Pons (tissue), 1 donor: ENCODE results near the gene SPDYE6.
"Not testable (repeated sequence)": the region's sequence is repeated elsewhere in the genome, so short reads cannot be mapped to it uniquely, and the experiment has no call there.

Experiments used
- DNase-seq: peaks from one replicate; pipeline ENCODE4 v3.0.0-alpha.2; 2016; ENCODE audit warnings: low spot score

SPDYE6 gene

GRCh38 chr7:102317231-102318059, 38.8 kb downstream of the SPDYE6 start:
- DNase-seq: no peak

- DNase-seq: no peak
These were observed 42.1 kb downstream of the SPDYE6 start for GRCh38 chr7:102313997-102314780.

DNA sequence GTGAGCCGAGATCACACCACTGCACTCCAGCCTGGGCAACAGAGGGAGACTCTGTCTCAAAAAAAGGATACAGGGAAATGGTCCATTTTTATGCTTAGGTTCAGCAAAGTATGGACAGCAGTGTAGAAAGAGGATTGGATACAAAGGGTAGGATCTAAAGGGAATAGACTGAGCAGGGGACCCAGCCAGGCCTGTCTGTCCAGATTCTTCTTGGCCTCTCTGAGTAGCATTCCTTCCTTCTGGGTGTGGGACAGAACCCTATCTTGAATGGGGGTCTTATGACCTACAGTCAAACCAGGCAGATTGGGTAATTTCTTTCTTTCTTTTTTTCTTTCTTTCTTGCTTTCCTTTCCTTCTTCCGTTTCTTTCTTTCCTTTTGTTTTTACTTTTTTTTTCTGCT, 43.9 kb downstream of the SPDYE6 start:
- no peak for DNase-seq

- DNase-seq: peak; percentile 26
These were observed 45.8 kb downstream of the SPDYE6 start for GRCh38 chr7:102310414-102310815.

DNA sequence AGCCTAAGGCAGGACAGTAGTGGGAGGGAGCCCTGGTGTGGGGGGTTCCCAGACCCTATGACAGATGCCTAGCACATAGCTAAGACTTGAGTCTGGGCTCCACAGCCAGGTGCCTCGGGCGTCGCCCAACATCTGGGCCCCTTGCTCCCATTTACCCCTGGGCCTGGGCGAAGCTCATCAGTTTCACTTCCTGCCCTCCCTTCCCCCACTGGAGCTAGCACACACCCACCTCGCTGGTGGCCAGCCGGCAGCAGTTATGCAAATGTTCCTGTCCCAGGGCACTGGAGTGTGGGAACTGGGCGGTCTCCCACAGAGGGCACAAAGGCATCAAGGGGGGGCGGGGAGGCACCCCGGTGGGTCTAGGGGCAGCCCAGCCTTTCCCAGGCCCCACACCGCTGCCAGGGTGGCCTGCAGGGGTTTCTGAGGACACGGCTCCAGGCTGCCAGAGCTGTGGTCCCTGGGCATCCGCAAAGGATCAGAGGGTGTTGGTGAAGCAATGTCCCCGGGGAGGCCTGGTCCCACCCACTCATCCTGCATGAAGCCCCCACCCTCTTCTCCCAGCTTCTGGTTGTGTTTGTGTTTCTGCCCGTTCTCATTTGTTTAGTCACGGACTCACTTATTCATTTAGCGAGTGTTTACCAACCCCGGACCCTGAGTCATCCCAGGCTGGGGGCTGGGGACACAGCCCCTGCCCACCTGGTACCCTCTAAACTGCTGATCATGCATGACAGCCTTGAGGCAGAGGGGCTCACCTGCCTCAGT, 49.1 kb downstream of the SPDYE6 start:
- DNase-seq: peak; percentile 42

DNA sequence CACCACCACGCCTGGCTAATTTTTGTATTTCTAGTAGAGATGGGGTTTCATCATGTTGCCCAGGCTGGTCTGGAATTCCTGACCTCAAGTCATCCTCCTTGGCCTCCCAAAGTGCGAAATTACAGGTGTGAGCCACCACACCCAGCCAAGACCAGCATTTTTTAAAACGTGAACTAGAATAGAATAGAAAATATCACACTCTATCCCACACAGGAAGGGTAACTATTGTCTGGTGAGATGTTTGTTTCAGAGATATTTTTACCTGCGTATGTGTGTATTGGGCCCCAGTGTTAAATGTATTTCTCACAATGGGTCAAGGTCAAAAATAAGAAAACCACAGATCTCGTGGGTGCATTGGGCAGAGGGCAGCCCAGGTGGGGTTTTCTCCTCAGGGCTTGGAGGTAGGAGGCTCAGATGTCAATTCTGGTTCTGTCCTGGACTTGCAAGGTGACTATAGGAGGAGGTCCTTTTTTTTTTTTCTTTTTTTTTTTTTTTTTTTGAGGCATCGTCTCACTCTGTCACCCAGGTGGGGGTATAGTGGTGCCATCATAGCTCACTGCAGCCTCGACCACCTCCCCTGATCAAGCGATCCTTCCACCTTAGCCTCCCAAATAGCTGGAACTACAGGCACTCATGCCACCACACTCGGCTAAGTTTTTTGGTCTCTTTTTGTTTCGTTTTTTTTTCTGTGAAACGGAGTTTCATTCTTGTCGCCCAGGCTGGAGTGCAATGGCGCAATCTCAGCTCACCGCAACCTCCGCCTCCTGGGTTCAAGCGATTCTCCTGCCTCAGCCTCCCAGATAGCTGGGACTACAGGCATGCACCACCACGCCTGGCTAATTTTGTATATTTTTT, 50.6 kb downstream of the SPDYE6 start:
- DNase-seq: no peak

DNA sequence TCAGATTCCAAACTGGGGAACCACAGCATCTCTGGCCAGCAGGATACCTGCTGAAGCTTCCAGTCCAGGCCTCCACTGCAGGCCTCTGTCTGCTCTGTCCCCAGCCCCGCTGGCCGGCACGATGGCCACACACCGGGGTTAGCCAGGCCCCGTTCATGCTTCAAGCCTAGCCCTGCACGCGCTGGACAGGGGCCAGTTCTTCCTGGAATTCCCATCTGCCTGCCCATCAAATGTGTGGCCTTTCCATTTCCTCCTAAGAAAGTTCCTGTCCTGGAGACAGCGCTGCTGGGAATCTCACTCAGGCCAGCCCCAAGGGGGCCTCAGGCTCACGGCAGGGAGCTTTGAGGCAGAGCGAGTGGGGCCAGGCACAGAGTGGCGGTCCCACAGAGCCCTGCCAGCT, 51.6 kb downstream of the SPDYE6 start:
- no peak for DNase-seq

DNA sequence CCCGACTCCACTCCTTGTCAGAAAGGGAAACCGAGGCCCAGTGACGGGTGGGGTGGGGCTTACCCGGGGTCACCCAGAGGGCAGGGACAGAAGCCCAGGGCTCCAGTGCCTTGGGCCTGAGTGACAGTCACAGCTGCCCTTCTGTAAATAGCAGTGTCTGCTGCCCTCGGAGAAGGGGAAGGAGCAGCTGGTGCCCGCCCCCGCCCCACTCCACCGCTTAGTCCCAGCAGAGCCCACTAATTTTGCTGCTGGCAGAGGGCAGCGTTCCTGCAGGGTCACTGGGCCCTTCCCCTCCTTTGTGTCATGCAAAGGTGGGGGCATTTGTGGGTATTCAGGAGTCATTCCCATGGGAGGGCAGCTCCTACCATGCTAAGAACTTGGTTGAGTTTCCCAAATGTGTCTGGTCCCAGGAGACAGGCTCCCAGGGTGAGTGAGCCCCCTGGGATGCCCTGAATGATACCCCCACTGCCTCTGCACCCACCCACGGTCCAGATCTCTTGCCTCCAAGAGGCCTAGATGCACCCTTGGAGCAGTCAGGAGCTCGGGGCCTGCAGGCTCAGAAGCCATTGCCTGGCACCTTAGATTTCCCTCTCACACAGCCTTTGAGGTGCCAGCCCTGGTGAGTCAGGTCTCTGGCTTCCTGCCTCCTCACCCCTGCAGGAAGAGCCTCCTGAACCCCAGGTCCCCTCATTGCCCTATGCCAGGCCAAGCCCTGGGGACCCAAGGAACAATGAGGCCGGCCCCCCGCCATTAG, 52.4 kb downstream of the SPDYE6 start:
- DNase-seq: no peak

DNA sequence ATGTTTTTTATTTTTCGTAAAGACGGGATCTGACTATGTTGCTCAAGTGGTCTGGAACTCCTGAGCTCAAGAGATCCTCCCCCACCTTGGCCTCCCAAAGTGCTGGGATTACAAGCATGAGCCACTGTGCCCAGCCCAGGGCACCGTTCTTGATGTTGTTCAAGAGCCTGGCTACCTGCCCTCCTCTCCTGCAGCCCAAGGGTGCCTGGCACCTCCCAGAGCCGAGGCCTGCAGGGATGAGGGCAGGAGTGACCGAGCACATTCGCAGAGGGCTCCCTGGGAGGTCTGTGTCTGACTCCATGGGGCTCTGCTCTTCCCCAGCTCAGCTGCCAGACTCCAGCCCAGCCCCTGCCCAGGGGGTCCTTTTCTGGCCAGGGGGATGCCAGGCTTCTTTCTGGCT, 54.2 kb downstream of the SPDYE6 start:
- DNase-seq: no peak

DNA sequence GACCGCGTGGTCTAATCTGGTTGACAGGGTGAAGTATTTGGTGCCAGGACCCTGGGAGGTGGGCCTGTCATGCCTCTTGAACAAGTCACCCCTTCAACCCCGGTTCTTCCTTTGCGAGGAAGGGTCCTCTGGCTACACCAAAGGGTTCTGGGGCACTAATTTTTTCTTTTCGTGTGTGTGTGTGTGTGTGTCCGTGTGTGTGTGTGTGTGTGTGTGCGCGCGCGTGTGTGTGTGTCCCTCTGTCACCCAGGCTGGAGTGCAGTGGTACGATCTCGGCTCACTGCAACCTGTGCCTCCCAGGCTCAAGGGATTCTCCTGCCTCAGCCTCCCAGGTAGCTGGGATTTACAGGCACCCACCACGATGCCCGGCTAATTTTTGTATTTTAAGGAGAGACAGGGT, 54.9 kb downstream of the SPDYE6 start:
- DNase-seq: not testable (repeated sequence)

DNA sequence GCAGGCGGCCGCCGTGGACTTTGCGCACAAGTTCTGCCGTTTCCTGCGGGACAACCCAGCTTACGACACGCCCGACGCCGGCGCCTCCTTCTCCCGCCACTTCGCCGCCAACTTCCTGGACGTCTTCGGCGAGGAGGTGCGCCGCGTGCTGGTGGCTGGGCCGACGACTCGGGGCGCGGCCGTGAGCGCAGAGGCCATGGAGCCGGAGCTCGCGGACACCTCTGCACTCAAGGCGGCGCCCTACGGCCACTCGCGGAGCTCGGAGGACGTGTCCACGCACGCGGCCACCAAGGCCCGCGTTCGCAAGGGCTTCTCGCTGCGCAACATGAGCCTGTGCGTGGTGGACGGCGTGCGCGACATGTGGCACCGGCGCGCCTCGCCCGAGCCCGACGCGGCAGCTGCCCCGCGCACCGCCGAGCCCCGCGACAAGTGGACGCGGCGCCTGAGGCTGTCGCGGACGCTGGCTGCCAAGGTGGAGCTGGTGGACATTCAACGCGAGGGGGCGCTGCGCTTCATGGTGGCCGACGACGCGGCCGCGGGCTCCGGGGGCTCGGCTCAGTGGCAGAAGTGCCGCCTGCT, 55.5 kb downstream of the SPDYE6 start:
- DNase-seq: no peak

GRCh38 chr7:102297487-102298218, 58.6 kb downstream of the SPDYE6 start:
- no peak for DNase-seq

DNA sequence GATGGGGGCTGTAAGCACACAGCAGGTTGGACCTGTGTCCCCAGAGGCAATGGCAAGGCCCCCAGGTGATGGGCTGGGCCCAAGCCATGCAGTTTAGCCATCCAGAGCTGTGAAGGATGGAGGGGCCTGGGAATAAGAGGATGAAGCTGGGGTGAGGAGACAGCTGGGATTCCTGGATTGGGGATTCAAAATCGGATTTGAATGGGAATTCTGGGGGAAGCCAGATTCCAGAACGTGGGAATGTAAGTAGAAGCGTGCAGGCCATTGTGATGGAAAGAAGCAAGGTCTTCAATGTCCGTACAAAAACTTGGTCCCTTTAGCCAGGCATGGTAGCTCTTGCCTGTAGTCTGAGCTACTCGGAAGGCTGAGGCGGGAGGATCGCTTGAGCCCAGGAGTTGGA, 59.7 kb downstream of the SPDYE6 start:
- no peak for DNase-seq

- DNase-seq: no peak
These were observed 60.1 kb downstream of the SPDYE6 start for GRCh38 chr7:102296179-102296438.
